Tongue (tissue), 2 donors: ENCODE results near the gene RUBCN. TPM values are rescaled to one million over a fixed set of nuclear protein-coding genes. Genes with fewer than 3 reads are reported as not detected.
"Not testable (repeated sequence)": the region's sequence is repeated elsewhere in the genome, so short reads cannot be mapped to it uniquely, and the experiment has no call there.

Experiments
- DNase-seq: peaks from one replicate; pipeline ENCODE4 v3.0.0-alpha.2; 2015
- total RNA-seq: library from RNA; depleted of rRNA; stranded (reverse); fragments of >200 nt; gene quantifications from one replicate; pipeline ENCODE4 v1.2.3, GENCODE V29; 2014

Gene RUBCN
- total RNA-seq, 1 donor from 2014 or later: 11.5 TPM

DNA sequence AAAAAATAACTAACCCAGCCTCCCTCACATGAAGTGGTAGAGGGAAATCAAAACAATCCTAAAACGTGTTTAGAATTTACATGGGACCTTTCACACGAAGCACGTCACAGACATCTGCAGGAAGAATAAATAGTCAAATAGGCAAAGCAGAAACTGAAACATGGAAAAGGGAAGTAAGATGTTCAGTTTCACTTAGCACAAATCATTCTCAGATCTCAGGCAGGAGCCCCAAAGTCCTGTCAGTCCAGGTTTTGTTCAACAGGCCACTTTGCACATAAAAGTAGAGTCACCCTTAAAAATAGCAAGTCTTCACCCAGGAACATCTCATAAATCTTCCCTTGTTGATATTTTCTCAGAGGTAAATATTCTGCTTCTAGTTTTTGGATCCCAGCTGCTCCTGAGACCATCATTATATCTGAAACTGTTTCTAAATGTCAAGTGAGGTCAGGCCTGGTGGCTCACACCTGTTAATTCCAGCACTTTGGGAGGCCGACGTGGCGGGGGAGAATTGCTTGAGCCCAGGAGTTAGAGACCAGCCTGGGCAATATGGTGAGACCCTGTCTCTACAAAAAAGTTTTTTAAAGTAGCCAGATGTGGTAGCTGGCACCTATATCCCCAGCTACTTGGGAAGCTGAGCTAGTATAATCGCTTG lies 1.9 kb downstream of the RUBCN start:
- no peak for DNase-seq

DNA sequence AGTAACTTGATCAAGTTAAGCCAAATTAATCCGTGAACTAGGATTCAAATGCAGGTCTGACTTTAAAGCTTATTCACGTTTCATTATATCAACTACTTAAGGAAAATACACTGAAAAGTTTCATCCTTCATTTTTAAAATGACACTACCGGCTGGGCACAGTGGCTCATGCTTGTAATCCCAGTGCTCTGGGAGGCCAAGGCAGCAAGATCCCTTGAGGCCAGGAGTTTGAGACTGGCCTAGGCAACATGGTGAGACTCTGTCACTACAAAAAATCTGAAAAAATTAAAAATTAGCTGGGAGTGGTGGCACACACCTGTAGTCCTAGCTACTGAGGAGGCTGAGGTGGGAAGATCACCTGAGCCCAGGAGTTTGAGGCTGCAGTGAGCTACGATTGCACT lies 3.7 kb downstream of the RUBCN start:
- no peak for DNase-seq

DNA sequence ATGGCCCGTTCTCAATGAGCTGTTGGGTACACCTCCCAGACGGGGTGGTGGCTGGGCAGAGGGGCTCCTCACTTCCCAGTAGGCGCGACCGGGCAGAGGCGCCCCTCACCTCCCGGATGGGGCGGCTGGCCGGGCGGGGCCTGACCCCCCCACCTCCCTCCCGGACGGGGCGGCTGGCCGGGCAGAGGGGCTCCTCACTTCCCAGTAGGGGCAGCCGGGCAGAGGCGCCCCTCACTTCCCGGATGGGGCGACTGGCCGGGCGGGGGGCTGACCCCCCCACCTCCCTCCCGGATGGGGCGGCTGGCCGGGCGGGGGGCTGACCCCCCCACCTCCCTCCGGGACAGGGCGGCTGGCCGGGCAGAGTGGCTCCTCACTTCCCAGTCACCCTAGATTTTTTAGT lies 5.2 kb downstream of the RUBCN start:
- not testable (repeated sequence) for DNase-seq

DNA sequence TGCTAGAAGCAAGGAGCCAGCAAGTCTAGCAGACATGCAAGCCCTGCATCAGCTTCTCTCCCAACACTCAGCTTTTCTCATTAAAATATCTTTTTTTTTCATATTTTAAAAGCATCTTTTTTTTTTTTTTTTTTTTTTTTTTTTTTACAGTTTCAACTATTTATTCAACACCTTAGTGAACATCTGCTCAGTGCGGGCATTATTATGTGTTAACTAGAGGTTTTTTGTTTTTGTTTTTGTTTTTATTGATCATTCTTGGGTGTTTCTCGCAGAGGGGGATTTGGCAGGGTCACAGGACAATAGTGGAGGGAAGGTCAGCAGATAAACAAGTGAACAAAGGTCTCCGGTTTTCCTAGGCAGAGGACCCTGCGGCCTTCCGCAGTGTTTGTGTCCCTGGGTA lies 5.9 kb downstream of the RUBCN start:
- DNase-seq: not testable (repeated sequence)

DNA sequence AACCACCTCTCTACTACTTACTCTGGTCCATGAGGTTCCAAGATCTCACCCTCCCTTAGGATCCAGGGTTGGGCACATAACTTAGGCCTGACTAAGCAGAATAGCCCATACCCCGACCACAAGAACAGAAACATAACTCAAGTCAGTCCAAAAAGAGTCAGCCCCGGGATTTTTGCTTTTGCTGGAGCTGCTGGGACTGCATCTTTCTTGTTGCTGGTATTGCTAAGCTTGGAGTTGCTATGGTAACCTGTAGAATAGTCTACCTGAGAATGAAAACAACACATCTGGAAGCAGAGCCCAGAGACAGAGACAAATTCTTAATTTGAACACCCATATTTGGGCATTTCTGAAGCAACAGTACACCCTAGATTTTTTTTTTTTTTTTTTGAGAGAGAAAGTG lies 6.5 kb downstream of the RUBCN start:
- DNase-seq: no peak

DNA sequence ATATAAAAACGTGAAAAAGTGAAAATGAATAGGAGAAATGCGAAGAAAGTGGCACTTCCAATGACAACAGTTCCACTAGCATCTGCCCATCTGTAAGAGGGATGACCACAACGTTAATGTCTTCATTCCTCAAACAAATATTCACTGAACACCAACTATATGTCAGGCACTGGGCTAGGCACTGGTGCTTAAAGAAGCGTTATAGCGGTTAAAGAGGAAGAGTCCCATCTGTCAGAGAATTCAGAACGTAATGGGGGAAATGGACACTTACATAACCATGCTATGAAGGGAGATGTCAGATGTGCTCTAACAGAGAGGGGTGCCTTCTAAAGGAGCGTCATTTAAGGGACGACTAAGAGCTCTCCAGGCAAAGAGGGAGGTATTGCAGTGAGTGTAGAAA lies 8.2 kb downstream of the RUBCN start:
- no peak for DNase-seq

DNA sequence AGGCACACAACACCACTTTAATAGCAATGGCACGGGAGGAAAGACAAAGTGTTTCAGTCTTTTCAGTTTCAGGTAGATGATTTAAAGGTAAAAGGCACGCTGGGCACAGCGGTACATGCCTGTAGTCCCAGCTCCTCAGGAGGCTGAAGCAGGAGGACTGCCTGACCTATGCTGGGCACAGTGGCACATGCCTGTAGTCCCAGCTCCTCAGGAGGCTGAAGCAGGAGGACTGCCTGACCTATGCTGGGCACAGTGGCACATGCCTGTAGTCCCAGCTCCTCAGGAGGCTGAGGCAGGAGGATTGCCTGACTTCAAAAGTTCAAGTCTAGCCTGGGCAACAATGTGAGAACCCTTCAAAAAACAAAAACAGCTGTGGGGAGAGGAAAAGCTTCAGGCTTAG lies 8.8 kb downstream of the RUBCN start:
- DNase-seq: not testable (repeated sequence)

DNA sequence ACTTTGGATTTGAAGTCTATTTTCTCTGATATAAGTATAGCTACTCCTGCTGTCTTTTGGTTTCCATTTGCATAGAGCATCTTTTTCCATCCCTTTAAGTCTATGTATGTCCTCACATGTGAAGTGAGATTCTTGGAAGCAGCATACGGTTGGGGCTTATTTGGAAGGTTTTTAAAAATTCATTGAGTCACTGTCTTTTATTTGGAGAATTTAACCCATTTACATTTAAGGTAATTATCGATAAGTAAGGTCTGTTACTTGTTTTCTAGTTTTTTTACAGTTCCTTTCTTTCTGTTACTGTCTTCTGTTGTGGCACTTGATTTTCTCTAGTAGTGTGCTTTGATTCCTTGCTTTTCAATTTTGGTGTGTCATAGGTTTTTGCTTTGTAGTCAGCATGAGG lies 14.0 kb downstream of the RUBCN start:
- DNase-seq: no peak

DNA sequence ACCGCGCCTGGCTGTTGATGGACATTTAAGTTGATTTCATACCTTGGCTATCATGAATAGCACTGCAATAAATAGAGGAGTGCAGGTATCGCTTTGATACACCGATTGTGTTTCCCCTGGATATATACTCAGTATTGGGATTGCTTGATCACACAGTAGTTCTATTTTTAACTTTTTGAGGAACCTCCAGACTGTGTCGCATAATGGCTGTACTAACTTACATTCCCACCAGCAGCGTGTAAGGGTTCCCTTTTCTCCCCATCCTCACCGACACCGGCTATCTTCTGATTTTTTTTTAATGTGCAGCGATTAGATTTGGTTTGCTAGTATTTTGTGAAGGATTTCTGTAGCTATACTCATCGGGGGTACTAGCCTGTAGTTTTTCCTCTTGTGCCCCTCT lies 16.0 kb downstream of the RUBCN start:
- DNase-seq: no peak

DNA sequence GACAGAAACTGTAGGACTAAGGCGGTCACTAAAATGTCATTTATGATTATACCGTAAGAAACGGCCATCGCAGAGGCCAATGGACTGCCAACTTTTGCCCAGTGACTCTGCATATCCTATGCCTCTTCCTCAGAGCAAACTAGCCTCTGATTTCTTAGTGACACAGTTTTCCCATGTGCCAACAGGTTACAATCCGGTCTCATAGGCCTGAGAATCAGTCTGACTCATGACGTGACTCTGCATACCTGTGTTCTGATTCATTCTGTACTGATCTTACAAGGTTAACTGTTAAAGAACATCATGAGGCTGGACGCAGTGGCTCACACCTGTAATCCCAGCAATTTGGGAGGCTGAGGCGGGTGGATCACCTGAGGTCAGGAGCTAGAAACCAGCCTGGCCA lies 17.8 kb downstream of the RUBCN start:
- DNase-seq: no peak

DNA sequence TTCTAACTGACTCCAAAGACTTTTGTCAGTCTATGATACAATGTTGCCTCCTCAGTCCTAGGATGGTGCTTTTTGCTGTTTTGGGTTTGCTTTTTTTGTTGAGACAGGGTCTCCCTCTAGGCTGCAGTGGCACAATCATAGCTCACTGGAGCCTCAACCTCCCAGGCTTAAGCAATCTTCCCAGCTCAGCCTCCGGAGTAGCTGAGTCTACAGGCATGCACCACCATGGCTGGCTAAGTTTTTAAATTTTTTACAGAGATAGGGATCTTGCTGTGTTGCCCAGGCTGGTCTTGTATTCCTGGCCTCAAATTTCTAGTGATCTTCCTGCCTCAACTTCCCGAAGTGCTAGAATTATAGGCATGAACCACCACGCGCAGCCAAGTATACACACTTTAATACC lies 22.5 kb downstream of the RUBCN start:
- no peak for DNase-seq

DNA sequence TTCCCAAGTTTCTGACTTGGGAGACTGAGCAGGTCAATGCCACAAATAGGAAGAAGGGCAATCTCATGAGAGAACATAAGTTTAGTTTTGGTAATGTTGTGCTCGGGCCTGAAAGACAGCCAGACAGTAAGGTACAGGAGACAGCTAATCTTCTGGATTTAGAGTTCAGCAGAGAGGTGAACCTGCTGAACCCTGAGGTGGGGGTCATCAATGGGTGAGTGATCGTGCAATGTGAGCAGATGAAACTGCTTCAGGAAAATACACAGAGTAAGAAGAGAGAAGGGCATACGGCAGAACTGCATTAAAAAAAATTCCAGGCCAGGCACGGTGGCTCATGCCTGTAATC lies 23.3 kb downstream of the RUBCN start:
- DNase-seq: no peak

DNA sequence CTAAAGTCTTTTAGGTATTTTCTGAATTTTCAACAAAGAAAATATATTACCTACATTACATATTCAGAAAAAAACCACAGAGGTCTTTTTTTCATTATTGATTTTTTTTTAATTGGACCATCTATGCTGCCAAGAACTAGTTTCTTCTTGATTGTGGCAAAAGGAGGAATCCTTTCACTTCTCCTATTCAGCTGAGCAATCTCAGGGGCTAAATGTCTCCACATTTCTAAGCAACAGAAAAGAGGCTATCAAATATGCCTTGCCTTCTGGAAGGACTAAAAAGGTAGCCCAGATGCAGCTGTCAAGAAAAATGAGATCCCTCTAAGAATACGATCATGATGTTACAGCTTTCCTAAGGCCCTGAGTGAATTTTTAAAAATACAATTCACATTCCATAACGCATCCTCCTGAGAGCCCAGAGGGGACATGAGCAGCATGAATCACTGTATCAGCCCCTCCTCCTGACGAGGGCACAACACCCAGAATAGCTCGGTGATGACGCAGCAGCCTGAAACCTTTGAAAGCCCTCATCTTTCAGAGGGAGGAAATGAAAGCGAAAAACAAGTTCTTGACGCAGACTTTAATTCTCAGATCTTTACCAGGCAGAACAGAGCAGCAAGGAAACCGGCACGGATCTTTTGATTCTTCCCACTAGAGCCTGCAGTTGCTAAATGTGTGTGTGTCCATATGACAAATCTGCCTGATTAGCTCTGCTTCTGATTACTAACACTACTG lies 24.6 kb downstream of the RUBCN start:
- peak; percentile 90 for DNase-seq

DNA sequence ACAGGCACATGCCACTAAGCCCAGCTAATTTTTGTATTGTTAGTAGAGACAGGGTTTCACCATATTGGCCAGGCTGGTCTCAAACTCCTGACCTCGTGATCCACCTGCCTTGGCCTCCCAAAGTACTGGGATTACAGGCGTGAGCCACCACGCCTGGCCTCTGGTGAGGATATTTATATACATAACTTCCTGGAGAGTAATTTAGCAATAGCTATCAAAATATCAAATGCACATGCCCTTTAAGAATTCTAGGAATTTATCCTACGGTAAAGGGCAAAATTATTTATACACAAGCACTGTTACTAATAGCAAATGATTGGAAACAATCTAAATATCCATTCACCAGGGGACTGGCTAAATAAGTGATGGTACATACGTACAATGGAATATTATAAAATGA lies 25.7 kb downstream of the RUBCN start:
- not testable (repeated sequence) for DNase-seq

DNA sequence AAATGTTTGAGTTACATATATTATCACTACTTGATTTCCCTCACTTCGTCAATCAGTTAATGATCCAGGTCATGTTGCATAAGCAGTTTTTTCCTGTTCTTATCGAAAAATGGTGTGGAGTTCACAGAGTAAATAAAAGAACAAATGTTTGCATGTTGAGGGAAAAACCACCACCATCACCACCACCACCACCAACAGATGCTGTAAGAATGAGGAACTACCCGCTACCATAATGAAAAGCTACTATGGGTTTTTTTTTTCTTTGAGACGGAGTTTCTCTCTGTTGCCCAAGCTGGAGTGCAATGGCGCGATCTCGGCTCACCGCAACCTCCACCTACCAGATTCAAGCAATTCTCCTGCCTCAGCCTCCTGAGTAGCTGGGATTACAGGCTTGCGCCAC lies 27.6 kb downstream of the RUBCN start:
- no peak for DNase-seq

DNA sequence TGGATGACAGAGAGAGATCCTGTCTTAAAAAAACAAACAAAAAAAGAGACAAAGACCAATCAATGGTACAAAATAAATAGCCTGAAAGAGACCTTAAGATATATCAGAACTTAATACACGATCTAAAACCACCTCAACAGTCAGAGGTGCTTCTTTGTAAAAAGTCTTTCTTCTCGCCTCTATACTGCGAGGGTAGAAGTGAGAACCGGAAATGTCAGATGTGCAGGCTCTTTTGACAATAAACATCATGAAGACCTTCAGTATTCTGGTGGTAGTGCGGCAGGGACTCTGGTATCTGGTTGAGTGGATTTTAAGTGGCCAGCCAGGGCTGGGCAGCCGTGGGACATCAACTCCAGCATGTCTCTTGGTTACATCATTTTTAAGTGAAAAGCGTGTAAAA lies 30.0 kb downstream of the RUBCN start:
- DNase-seq: no peak

DNA sequence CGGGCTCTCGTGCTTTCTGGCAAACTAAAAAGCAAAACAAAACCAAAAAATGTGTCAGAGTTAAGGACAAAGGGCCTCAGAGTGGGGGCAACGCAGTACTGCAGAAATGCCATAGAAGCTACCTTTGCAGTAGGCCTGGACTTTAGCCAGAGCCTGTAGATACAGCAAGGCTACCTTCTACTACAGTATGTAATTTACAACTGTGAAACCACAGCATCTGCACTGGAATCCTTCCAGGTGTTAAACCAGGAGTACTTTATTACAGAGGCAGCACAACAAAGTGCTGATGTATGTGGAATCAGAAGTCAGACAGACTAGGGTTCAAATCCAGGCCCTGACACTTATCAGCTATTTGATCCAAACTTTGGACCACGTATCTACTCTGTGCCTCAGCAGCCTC lies 34.9 kb downstream of the RUBCN start:
- no peak for DNase-seq

DNA sequence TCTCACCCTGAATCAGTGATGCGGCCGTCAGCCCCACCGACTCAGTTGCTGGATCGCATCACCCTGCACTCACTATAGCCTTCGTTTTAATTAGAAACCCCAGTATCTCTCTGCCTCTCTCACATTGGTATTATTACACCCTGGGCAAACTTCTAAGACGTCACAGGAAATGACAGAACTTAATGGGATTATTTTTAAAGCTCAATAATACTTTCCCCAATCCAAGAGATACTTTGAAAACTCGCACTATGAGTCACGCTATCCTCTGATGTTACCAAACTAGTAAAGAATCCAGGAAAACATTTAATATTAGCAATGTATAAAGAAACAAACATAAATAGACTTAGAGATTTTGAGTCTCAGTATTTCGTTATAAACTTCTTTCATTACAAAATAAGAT lies 36.6 kb downstream of the RUBCN start:
- DNase-seq: no peak

DNA sequence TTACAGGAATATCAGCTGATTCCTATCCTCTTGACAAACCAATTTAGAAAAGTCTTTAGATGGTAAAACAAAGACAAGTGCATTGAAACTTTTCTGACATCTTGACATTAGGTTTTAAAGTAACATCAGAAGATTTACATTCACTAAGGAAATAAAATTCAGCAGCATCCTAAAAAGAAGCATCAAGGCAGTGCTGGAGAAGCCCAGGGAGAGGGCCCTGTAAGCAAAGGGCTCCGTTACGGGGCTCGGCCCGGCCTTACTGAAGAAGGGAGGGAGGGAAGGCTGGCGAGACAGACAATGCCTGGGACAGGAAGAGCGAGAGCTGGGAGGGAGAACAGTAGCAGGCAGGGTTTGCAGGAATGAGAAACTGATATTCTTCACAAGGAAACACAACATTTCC lies 39.3 kb downstream of the RUBCN start:
- DNase-seq: no peak

DNA sequence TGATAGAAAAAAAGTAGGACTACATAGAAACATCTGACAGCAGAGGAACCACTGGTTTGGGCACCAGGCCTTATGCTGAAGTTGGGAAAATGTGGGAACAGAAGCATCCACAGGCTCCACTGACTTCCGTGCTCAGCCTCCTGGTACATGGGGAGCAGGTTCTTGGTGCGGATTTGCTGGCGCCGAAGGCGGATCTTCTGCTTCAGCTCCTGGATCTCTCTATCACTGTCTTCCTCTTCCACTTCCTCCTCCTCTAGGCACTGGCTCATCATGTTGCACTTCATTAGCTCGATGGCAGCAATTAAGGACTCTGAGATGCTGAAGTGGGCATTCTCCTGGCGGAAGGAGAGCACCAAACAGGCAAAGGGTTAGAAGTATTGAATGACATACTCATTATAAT lies 42.5 kb downstream of the RUBCN start:
- no peak for DNase-seq

DNA sequence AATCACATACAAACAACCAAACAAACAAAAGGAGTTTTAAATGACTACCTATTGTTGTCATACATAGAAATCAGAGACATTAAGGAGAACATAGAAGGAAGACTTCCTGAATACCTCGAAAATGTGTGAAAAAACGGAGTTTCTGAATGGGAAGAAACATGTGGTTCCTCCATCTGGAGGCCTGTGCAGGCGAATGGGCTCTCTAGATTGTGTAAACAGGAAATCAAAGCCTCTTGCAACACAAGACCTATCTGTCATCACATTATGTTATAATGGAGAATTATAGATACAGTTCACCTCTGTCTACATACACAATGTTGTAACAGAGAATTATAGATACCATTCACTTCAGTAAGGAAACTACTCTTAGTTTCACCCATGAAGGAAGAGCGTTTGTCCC lies 44.1 kb downstream of the RUBCN start:
- DNase-seq: no peak

DNA sequence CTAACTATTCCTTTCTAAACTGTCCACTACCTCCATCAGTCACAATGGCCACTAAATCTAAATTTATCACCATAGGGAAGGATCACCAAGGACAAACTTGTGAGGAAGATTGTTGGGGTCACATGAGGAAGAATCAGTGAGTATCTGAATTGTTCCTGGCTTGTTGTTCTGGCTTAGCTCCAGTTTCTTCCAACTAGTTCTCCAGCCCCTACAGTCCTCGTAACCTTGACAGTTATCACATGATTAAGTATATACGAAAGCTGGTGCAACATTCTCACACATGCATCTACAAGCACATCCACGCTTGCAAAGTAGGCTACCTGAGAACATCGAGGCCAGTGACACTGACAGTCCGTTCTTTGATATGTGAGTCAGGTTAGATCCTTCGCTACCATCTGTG lies 46.0 kb downstream of the RUBCN start:
- no peak for DNase-seq

DNA sequence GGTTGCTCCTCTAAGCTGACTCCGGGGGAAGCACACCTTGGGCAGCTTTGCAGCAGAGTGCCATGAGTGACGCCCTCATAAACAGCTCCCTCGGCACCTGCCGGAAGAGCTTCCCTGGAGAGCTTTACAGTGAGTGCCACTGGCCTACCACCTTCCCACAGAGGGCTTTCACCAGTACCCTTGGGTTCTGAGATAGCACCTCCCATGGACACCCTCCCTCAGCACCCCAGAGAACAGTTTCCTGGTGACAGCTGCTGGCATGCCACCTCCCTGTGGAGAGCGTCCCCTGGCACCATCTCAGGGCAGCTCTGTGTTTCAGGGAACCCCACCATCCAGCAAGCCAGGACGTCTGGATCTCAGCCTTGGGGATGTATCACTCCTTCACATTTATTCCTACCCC lies 49.1 kb downstream of the RUBCN start:
- no peak for DNase-seq

DNA sequence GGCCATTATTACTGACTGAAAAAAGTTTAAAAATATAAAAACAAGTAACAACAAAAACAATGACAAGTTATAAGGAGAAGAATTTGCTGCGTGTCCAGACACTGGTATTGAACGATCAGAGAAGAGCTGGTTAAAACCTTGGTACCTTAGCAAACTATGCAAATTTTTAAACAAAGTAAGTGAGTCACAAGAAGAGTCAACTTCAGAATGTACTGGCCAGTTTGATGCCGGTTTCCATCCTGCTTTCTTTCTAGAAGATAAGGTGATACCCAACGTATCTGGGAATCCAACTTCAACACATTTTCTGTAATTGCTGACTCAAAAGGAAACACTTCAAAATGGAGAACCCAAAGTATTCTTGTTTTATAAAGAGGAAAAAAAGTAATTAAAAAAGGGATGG lies 49.8 kb downstream of the RUBCN start:
- DNase-seq: no peak

DNA sequence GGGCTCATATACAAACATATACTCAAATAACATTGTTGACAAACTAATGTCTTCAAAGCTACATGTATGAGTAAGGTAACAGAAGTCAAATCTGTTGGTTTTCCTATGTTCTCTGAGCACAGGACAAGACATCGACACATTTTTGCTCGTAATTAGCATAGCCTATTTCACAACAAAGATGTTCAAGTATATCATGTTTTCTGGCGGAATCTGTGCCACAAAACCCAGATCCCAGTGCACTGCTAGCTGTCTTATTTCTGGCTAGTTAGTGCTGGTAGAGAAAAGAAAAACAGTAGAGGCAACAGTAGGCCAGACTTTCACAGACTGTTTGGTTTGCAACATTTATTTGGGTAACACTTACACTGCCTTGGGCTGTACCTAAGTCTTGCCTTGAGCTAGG lies 51.2 kb downstream of the RUBCN start:
- DNase-seq: no peak
